Liver (tissue), 3 donors: ENCODE results near the gene KIF3B.

Source experiments
- ATF3 ChIP-seq: IDR thresholded peaks from 2 replicates; pipeline ENCODE4 v1.6.1; 2016; ENCODE audit warnings: antibody characterized with exemption
- CTCF ChIP-seq: fragments of 150-350 bp; IDR thresholded peaks from 2 replicates; pipeline ENCODE4 v1.5.1; 2017; ENCODE audit warnings: improper control_type of control experiment, low read depth, low read length; ENCODE audit not compliant: missing input control
- FOXA1 ChIP-seq: IDR thresholded peaks from 2 replicates; pipeline ENCODE4 v1.6.1; 2016; ENCODE audit warnings: antibody characterized with exemption
- GABPA ChIP-seq, 2 donors: IDR thresholded peaks in 1 of 2; conservative IDR thresholded peaks in 1 of 2; 2 replicates each; pipeline ENCODE4 v1.6.1; 2016; ENCODE audit warnings: antibody characterized with exemption in 2 of 2, mild to moderate bottlenecking in 1 of 2, moderate library complexity in 1 of 2
- HNF4A ChIP-seq, 2 donors: conservative IDR thresholded peaks; 2 replicates each; pipeline ENCODE4 v1.6.1; 2016; ENCODE audit warnings: antibody characterized with exemption in 2 of 2, mild to moderate bottlenecking in 2 of 2
- JUND ChIP-seq, 2 donors: IDR thresholded peaks; 2 replicates each; pipeline ENCODE4 v1.6.1; 2016; ENCODE audit warnings: antibody characterized with exemption in 2 of 2
- MAX ChIP-seq: IDR thresholded peaks from 2 replicates; pipeline ENCODE4 v1.6.1; 2016; ENCODE audit warnings: antibody characterized with exemption
- RAD21 ChIP-seq, 2 donors: IDR thresholded peaks; 2 replicates each; pipeline ENCODE4 v1.6.1; 2016; ENCODE audit warnings: antibody characterized with exemption in 2 of 2, mild to moderate bottlenecking in 2 of 2
- REST ChIP-seq: IDR thresholded peaks from 2 replicates; pipeline ENCODE4 v1.6.1; 2016; ENCODE audit warnings: antibody characterized with exemption, mild to moderate bottlenecking
- TAF1 ChIP-seq: conservative IDR thresholded peaks from 2 replicates; pipeline ENCODE4 v1.6.1; 2016; ENCODE audit warnings: antibody characterized with exemption, mild to moderate bottlenecking
- YY1 ChIP-seq: IDR thresholded peaks from 2 replicates; pipeline ENCODE4 v1.6.1; 2016; ENCODE audit warnings: antibody characterized with exemption, mild to moderate bottlenecking
- ZBTB33 ChIP-seq: IDR thresholded peaks from 2 replicates; pipeline ENCODE4 v1.6.1; 2016; ENCODE audit warnings: antibody characterized with exemption
- donor health status: healthy.
- donor health status: healthy.

- TF ChIP-seq CTCF (no peak), REST (no peak), JUND (IDR thresholded peaks at IDR 0.05) (no peak), FOXA1 (no peak), RAD21 (IDR thresholded peaks at IDR 0.05) (no peak), MAX (no peak), YY1 (no peak), ATF3 (no peak), TAF1 (no peak), HNF4A (conservative IDR thresholded peaks at IDR 0.05) (no peak), ZBTB33 (no peak), GABPA (IDR thresholded peaks at IDR 0.05 in 1 of 2, conservative IDR thresholded peaks at IDR 0.05 in 1 of 2) (no peak)
Observed at GRCh38 chr20:32382102-32382950, 104.9 kb downstream of the KIF3B start.
